BE2C (cell line): ENCODE data around the gene SLC39A1.
A peak's percentile ranks its signal among the peaks of the same experiment; 100 is the strongest.

Source experiments
- DNase-seq: peaks from one replicate; pipeline ENCODE4 v3.0.0-alpha.2; 2020
- H3K27me3 ChIP-seq: fragments of 250-450 bp; sonication (Bioruptor Pico); 2 replicates; pipeline ENCODE4 v1.5.1; 2020; ENCODE audit warnings: mild to moderate bottlenecking
- H3K36me3 ChIP-seq: fragments of 250-450 bp; sonication (Bioruptor Pico); 2 replicates; pipeline ENCODE4 v1.5.1; 2020; ENCODE audit warnings: mild to moderate bottlenecking
- H3K4me1 ChIP-seq: fragments of 250-450 bp; sonication (Bioruptor Pico); 2 replicates; pipeline ENCODE4 v1.5.1; 2020
- H3K4me3 ChIP-seq: 2 replicates; pipeline ENCODE4 v1.5.1; 2011; ENCODE audit warnings: low read depth, low read length
- H3K9me3 ChIP-seq: fragments of 250-450 bp; sonication (Bioruptor Pico); 2 replicates; pipeline ENCODE4 v1.5.1; 2020
- TF ChIP-seq, protein P1 (sequence below): IDR thresholded peaks from 2 replicates; pipeline ENCODE4 v1.5.1; 2012; ENCODE audit warnings: mild to moderate bottlenecking, low read depth, low read length

Gene SLC39A1

DNA sequence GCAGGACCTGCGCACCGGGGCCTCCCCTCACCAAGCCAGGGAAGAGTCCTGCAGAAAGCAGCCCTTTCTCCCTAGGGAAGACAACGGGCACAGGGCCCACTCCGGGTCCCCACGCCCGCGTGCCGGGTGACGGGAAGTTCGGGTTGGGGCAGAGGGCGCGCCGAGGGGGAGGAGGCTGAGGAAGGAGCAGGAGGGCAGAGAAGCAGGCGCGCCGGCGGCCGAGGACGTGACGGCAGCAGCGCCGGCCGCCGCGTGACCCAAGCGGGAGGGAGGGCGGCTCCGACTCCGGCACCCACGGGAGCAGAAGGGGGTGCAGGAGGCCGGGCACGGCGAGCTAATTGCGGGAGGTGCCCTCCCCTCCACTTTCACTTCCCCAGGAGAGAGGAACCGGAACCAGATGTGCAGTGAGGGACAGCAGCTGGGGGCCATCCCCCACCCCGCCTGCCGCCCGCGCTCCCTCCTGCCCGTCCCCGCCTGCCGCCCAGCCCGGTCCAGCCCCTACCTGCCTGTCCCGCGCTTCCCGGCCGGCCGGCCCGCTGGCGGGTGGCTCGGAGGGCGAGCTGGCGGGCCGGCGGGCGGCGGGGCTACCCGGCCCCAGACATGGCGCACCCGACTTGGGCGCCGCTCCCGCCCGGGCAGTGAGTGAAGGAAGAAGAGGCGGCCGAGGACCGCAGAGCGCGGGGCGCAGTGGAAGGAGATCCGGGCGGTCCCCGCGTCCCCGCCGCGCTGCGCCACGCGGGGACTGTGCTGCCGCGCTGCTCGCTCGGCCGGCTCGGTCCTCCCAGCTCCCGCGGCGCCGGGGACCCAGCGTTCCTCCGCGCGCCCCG lies 17.3 kb downstream of the SLC39A1 start:
- no peaks in the 10 kb centered on the region for H3K9me3 ChIP-seq
- no peaks in the 10 kb centered on the region for H3K27me3 ChIP-seq
- no peaks in the 10 kb centered on the region for H3K4me1 ChIP-seq
- peak overlapping the region; percentile 81 for H3K4me3 ChIP-seq
- TF ChIP-seq, protein P1, sequence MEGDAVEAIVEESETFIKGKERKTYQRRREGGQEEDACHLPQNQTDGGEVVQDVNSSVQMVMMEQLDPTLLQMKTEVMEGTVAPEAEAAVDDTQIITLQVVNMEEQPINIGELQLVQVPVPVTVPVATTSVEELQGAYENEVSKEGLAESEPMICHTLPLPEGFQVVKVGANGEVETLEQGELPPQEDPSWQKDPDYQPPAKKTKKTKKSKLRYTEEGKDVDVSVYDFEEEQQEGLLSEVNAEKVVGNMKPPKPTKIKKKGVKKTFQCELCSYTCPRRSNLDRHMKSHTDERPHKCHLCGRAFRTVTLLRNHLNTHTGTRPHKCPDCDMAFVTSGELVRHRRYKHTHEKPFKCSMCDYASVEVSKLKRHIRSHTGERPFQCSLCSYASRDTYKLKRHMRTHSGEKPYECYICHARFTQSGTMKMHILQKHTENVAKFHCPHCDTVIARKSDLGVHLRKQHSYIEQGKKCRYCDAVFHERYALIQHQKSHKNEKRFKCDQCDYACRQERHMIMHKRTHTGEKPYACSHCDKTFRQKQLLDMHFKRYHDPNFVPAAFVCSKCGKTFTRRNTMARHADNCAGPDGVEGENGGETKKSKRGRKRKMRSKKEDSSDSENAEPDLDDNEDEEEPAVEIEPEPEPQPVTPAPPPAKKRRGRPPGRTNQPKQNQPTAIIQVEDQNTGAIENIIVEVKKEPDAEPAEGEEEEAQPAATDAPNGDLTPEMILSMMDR: no peak
- peaks cover 14% of the 10 kb centered on the region for H3K36me3 ChIP-seq
- peak; percentile 70 for DNase-seq

DNA sequence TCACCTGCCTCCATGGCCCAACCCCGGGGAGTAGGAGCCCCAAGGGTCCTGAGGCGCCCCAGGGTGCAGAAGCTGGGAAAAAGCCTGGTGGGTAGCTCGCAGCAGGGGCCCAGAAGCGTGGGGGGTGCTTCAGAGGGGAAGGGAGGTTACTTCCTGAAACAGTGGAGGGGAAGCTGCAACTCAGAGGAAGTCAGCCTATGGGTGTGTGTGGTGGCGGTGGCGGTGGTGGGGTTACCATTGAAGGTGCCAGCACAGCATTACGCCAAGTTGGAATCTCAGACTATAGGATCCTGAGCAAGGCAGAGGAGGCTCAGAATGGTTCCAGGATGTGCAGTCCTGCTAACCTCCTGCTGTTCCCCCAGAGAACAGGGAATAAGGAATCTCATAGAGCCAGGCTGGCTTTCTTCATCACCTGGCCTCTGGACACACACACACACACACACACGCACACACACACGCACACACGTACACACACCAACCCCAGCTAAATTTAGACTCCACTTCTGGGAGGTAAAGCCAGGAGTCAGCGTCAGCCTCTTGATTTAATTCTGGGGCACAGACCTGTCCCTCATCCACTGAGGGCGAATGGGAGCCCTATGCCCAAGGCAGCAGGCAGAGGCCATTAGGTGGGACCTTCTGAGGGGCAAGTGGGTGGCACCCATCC lies 18.1 kb downstream of the SLC39A1 start:
- no peaks in the 10 kb centered on the region for H3K27me3 ChIP-seq
- peaks cover 19% of the 10 kb centered on the region for H3K36me3 ChIP-seq
- DNase-seq: no peak
- no peaks in the 10 kb centered on the region for H3K4me1 ChIP-seq
- peak overlapping the region; percentile 81 for H3K4me3 ChIP-seq
- TF ChIP-seq, protein P1: no peak
- no peaks in the 10 kb centered on the region for H3K9me3 ChIP-seq

DNA sequence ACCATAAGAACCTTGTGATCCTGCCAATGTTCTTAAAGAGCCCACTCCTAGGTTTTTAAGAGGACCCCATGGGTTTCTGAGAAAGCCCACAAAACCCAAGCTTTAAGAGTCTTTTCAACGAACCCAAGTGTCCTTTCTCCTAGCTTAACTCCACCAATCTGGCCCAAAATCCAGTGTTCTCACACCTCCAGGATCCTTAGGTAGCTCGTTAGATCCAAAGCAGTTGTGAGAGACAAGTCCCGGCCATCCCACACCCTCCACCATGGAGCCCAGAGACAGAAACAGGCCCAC lies 18.6 kb downstream of the SLC39A1 start:
- Histone ChIP-seq H3K9me3 (no peaks in the 10 kb centered on the region), H3K4me3 (no peak overlapping the region; the same call in 1 of the 2 replicates), H3K27me3 (no peaks in the 10 kb centered on the region), H3K4me1 (no peaks in the 10 kb centered on the region), H3K36me3 (peaks cover 23% of the 10 kb centered on the region)
- TF ChIP-seq, protein P1: no peak
- no peak for DNase-seq

DNA sequence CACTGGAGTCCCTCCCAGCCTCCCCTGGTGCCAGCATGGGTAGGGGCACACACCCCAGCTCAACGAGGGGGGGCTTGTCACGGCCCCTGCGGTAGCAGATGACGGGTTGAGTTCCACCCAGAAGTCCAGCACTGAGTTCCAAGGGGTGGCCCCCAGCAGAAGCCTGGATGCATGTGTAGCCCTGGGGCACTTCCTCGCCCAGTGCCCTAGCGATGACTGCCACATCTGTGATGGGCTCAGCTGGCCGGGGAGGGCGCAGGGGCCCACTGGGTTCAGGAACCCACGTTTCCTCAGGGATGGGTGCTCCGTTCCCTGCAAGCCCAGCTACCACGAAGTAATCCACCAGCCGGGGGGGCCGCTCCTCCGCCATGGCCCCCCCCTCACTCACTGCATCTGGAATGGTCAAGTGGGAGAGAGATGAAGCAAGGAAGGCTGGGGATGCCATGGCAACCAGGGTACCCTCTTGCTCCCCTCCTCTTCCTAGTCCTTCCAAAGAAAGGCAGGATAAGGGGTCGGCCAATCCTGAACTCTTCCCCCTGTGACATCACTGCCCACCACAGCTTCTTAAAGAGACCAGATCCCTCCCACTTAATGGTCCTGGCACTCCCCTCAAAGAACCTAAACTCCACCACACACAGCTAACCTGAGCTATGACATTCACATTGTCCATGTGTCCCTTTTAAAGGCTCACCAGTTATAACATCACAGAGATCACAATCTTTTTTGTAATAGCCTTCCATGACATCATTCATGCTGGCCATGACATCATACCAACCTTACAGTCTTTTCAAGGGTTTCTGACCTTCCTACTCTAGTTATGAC lies 19.1 kb downstream of the SLC39A1 start:
- peaks cover 25% of the 10 kb centered on the region for H3K36me3 ChIP-seq
- no peaks in the 10 kb centered on the region for H3K27me3 ChIP-seq
- TF ChIP-seq, protein P1: no peak
- no peak overlapping the region for H3K4me3 ChIP-seq
- H3K4me1 ChIP-seq: no peaks in the 10 kb centered on the region
- no peaks in the 10 kb centered on the region for H3K9me3 ChIP-seq
- no peak for DNase-seq

DNA sequence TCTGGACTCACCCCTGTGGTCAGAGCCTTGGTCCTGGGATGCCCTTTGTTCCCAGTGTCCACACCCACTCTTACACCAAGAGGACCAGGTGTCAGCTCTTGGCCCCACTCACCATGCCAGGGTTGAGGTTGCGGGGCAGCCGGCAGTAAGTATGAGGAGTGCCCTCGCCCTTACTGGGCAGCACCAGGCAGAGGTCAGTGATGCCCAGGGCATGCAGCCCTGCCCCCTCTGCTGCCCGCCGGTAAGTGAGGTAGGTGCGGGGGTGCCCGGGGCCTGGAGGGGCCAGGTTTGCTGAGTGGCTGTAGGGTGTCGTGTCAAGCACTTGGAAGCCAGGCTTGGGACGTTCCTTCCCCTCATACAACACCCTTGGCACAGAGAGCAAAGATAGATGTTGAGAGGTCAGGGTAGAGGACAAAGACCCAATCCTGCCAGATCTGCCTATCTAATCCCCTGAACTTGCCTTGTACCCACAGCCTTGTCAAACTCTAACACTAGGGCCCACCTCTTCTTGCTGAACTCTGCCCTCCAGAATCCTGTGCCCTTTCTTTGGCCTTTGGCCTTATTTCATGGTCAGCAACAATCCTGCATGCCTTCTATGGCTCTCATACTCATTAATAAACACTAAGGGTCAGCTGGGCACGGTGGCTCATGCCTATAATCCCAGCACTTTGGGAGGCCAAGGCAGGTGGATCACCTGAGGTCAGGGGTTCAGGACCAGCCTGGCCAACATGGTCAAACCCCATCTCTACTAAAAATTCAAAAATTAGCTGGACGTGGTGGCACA lies 20.4 kb downstream of the SLC39A1 start:
- peaks cover 25% of the 10 kb centered on the region for H3K36me3 ChIP-seq
- no peaks in the 10 kb centered on the region for H3K27me3 ChIP-seq
- TF ChIP-seq, protein P1: no peak
- no peaks in the 10 kb centered on the region for H3K9me3 ChIP-seq
- H3K4me3 ChIP-seq: no peak overlapping the region
- H3K4me1 ChIP-seq: no peaks in the 10 kb centered on the region
- DNase-seq: no peak
